ENCODE data around the gene IZUMO1.

IZUMO1 gene

GRCh38 chr19:48746110-48746509 lies 599 bp downstream of the IZUMO1 start:
- Histone ChIP-seq H3K9ac (ENCODE audit: low read length) (no peak overlapping the region), H3K27ac (ENCODE audit: low read depth, low read length) (no peak overlapping the region), H3F3A (ENCODE audit: insufficient read depth) (no peaks in the 10 kb centered on the region), H3K4me2 (ENCODE audit: low read depth, low read length, poor library complexity, severe bottlenecking) (no peak overlapping the region), H2AFZ (ENCODE audit: low read depth, low read length, severe bottlenecking) (no peak overlapping the region), H3K9me2 (replicated peaks; ENCODE audit: insufficient read depth, low read length) (no peaks in the 10 kb centered on the region), H3K36me3 (ENCODE audit: low read length) (no peaks in the 10 kb centered on the region), H3K9me3 (ENCODE audit: insufficient read depth, low read length) (no peaks in the 10 kb centered on the region), H3K27me3 (ENCODE audit: low read length) (no peaks in the 10 kb centered on the region), H4K20me1 (ENCODE audit: low read depth, low read length) (no peaks in the 10 kb centered on the region), H3K79me2 (ENCODE audit: insufficient read depth, low read length) (no peaks in the 10 kb centered on the region), H3K4me3 (ENCODE audit: insufficient read depth, low read length, poor library complexity, severe bottlenecking) (no peak overlapping the region)
- TF ChIP-seq EZH2phosphoT487 (conservative IDR thresholded peaks at IDR 0.05; ENCODE audit: low read length) (no peak), CTCF (IDR thresholded peaks at IDR 0.05; ENCODE audit: insufficient read depth, low read length, poor library complexity, severe bottlenecking) (no peak)

- Histone ChIP-seq H3K27me3 (ENCODE audit: low read length) (no peaks in the 10 kb centered on the region), H4K20me1 (ENCODE audit: low read depth, low read length) (no peaks in the 10 kb centered on the region), H3F3A (ENCODE audit: insufficient read depth) (no peaks in the 10 kb centered on the region), H2AFZ (ENCODE audit: low read depth, low read length, severe bottlenecking) (peak overlapping the region; percentile 50), H3K9me2 (replicated peaks; ENCODE audit: insufficient read depth, low read length) (no peaks in the 10 kb centered on the region), H3K36me3 (ENCODE audit: low read length) (no peaks in the 10 kb centered on the region), H3K79me2 (ENCODE audit: insufficient read depth, low read length) (no peaks in the 10 kb centered on the region), H3K4me3 (ENCODE audit: insufficient read depth, low read length, poor library complexity, severe bottlenecking) (no peak overlapping the region), H3K9ac (ENCODE audit: low read length) (no peak overlapping the region), H3K4me2 (ENCODE audit: low read depth, low read length, poor library complexity, severe bottlenecking) (no peak overlapping the region), H3K27ac (ENCODE audit: low read depth, low read length) (no peak overlapping the region), H3K9me3 (ENCODE audit: insufficient read depth, low read length) (no peaks in the 10 kb centered on the region)
- no peak for TF ChIP-seq CTCF (IDR thresholded peaks at IDR 0.05; ENCODE audit: insufficient read depth, low read length, poor library complexity, severe bottlenecking)
- TF ChIP-seq EZH2phosphoT487 (conservative IDR thresholded peaks at IDR 0.05; ENCODE audit: low read length) = no peak
Measured at GRCh38 chr19:48745208-48745995, 1.3 kb downstream of the IZUMO1 start.

GRCh38 chr19:48742096-48742495 lies 4.6 kb downstream of the IZUMO1 start:
- H3K4me2 ChIP-seq (ENCODE audit: low read depth, low read length, poor library complexity, severe bottlenecking) = no peak overlapping the region
- no peaks in the 10 kb centered on the region for H3K27me3 ChIP-seq (ENCODE audit: low read length)
- H3K27ac ChIP-seq (ENCODE audit: low read depth, low read length) = no peak overlapping the region
- no peak overlapping the region for H2AFZ ChIP-seq (ENCODE audit: low read depth, low read length, severe bottlenecking)
- H3K9me2 ChIP-seq (replicated peaks; ENCODE audit: insufficient read depth, low read length) = no peaks in the 10 kb centered on the region
- no peaks in the 10 kb centered on the region for H3K79me2 ChIP-seq (ENCODE audit: insufficient read depth, low read length)
- H3F3A ChIP-seq (ENCODE audit: insufficient read depth) = no peaks in the 10 kb centered on the region
- TF ChIP-seq EZH2phosphoT487 (conservative IDR thresholded peaks at IDR 0.05; ENCODE audit: low read length) = no peak
- TF ChIP-seq CTCF (IDR thresholded peaks at IDR 0.05; ENCODE audit: insufficient read depth, low read length, poor library complexity, severe bottlenecking) = no peak
- no peak overlapping the region for H3K9ac ChIP-seq (ENCODE audit: low read length)
- no peaks in the 10 kb centered on the region for H4K20me1 ChIP-seq (ENCODE audit: low read depth, low read length)
- no peaks in the 10 kb centered on the region for H3K9me3 ChIP-seq (ENCODE audit: insufficient read depth, low read length)
- no peaks in the 10 kb centered on the region for H3K36me3 ChIP-seq (ENCODE audit: low read length)
- H3K4me3 ChIP-seq (ENCODE audit: insufficient read depth, low read length, poor library complexity, severe bottlenecking) = no peak overlapping the region

All from SU-DHL-6 (cell line).